ENCODE data around the gene NDUFB5. TPM values are rescaled to one million over a fixed set of nuclear protein-coding genes. Genes with fewer than 3 reads are reported as not detected.

The NDUFB5 gene
- total RNA-seq, 1 experiment from 2014 or later: 142 TPM

- POLR2A ChIA-PET: no interaction called here
- CTCF ChIA-PET: no interaction called here
- in situ Hi-C loops (cut with HindIII; ENCODE audit: low pct_unique_long_range_greater_than_20kb, low sequenced_read_pairs) (no loop called here), intact Hi-C loops (cut with micrococcal nuclease; ENCODE audit: unreplicated experiment) (no loop called here)
- H3K27ac ChIP-seq (ENCODE audit: low read length): no peak overlapping the region
- peaks cover 4% of the 10 kb centered on the region; the same call in 1 of the 2 replicates for H3K4me1 ChIP-seq (ENCODE audit: control insufficient read depth, insufficient read depth, low read length)
- no peak for ATAC-seq
- H3K36me3 ChIP-seq (ENCODE audit: control insufficient read depth, insufficient read depth, low read length): no peaks in the 10 kb centered on the region; the same call in 1 of the 2 replicates
- BruUV-seq (replicated peaks): no TSS peak
- H3K9me3 ChIP-seq (ENCODE audit: control insufficient read depth, insufficient read depth, low read depth, low read length): no peaks in the 10 kb centered on the region
- H3K4me3 ChIP-seq (ENCODE audit: low read depth in 2 of 2, low read length in 2 of 2): no peak overlapping the region
- DNase-seq (ENCODE audit: low read depth, low spot score): no peak
- TF ChIP-seq POLR2AphosphoS5 (IDR thresholded peaks at IDR 0.05; ENCODE audit: low read depth, low read length): no peak
- TF ChIP-seq SIN3A (IDR thresholded peaks at IDR 0.05; ENCODE audit: borderline replicate concordance, insufficient read depth, low read depth, low read length): no peak
- no peak for TF ChIP-seq CTCF (IDR thresholded peaks at IDR 0.05)
- H3K27me3 ChIP-seq (ENCODE audit: control insufficient read depth, insufficient read depth, low read length): no peaks in the 10 kb centered on the region
These were observed 5.5 kb downstream of the NDUFB5 start for GRCh38 chr3:179610066-179610465.

GRCh38 chr3:179613807-179614206 lies 9.2 kb downstream of the NDUFB5 start:
- H3K4me1 ChIP-seq (ENCODE audit: control insufficient read depth, insufficient read depth, low read length): no peaks in the 10 kb centered on the region; the same call in 1 of the 2 replicates
- in situ Hi-C loops (cut with HindIII; ENCODE audit: low pct_unique_long_range_greater_than_20kb, low sequenced_read_pairs): no loop called here
- ATAC-seq: peak; percentile 38; the same call in 1 of the 2 replicates
- H3K4me3 ChIP-seq (ENCODE audit: low read depth in 2 of 2, low read length in 2 of 2): no peak overlapping the region
- H3K27ac ChIP-seq (ENCODE audit: low read length): no peak overlapping the region
- ChIA-PET POLR2A (no interaction called here), CTCF (no interaction called here)
- BruUV-seq (replicated peaks): no TSS peak
- DNase-seq (ENCODE audit: low read depth, low spot score): no peak
- no peak for TF ChIP-seq CTCF (IDR thresholded peaks at IDR 0.05)
- TF ChIP-seq SIN3A (IDR thresholded peaks at IDR 0.05; ENCODE audit: borderline replicate concordance, insufficient read depth, low read depth, low read length): no peak
- no peak for TF ChIP-seq POLR2AphosphoS5 (IDR thresholded peaks at IDR 0.05; ENCODE audit: low read depth, low read length)
- no peak for TF ChIP-seq TCF7L2 (IDR thresholded peaks at IDR 0.05; ENCODE audit: low read depth, low read length)
- no peak for TF ChIP-seq REST (IDR thresholded peaks at IDR 0.05; ENCODE audit: insufficient read depth in 1 of 2, low read depth in 2 of 2, low read length in 1 of 2)
- peaks cover 13% of the 10 kb centered on the region for H3K36me3 ChIP-seq (ENCODE audit: control insufficient read depth, insufficient read depth, low read length)
- no peaks in the 10 kb centered on the region for H3K9me3 ChIP-seq (ENCODE audit: control insufficient read depth, insufficient read depth, low read depth, low read length)
- no peaks in the 10 kb centered on the region for H3K27me3 ChIP-seq (ENCODE audit: control insufficient read depth, insufficient read depth, low read length)
- intact Hi-C loops (cut with micrococcal nuclease; ENCODE audit: unreplicated experiment): no loop called here

All from Panc1 (cell line).